ENCODE data around the gene IMPACT.

DNA sequence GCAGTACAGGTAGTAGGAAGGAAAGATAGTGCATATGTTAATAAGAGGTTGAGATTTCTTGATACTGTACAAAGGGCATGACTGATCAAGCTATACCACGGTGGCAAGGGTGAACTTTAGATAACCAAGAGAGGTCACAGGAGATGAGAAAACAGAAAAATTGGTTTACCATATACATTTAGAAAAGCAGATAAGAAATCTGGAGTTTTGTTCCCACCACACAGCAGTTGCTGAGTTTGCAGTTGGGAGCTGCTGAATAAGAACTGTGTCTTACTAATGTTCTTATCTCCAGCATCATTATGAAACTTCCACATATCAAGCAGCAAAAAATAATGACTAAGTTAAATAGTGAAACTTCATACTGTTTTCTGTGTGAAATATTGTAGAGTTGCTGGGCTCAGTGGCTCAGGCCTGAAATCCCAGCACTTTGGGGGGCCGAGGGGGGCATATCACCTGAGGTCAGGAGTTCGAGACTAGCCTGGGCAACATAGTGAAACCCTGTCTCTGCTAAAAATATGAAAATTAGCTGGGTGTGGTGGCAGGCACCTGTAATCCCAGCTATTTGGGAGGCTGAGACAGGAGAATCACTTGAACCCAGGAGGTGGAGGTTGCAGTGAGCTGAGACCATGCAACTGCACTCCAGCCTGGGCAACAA lies 12.0 kb upstream of the IMPACT start:
- no peak for TF ChIP-seq EZH2 (IDR thresholded peaks at IDR 0.05; ENCODE audit: insufficient read depth, low read length)
- TF ChIP-seq, protein P1, sequence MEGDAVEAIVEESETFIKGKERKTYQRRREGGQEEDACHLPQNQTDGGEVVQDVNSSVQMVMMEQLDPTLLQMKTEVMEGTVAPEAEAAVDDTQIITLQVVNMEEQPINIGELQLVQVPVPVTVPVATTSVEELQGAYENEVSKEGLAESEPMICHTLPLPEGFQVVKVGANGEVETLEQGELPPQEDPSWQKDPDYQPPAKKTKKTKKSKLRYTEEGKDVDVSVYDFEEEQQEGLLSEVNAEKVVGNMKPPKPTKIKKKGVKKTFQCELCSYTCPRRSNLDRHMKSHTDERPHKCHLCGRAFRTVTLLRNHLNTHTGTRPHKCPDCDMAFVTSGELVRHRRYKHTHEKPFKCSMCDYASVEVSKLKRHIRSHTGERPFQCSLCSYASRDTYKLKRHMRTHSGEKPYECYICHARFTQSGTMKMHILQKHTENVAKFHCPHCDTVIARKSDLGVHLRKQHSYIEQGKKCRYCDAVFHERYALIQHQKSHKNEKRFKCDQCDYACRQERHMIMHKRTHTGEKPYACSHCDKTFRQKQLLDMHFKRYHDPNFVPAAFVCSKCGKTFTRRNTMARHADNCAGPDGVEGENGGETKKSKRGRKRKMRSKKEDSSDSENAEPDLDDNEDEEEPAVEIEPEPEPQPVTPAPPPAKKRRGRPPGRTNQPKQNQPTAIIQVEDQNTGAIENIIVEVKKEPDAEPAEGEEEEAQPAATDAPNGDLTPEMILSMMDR (IDR thresholded peaks at IDR 0.05; ENCODE audit: insufficient read depth, low read depth, low read length), result no peak

All from astrocyte (in vitro differentiated cells and primary cell).